OCI-M2 (cell line): ENCODE results near the gene ASPG.

Experiments
- DNase-seq: peaks from one replicate; lab custom pipeline; 2025; ENCODE audit not compliant: unreplicated experiment; lab: John Stamatoyannopoulos, UW

ASPG gene

DNA sequence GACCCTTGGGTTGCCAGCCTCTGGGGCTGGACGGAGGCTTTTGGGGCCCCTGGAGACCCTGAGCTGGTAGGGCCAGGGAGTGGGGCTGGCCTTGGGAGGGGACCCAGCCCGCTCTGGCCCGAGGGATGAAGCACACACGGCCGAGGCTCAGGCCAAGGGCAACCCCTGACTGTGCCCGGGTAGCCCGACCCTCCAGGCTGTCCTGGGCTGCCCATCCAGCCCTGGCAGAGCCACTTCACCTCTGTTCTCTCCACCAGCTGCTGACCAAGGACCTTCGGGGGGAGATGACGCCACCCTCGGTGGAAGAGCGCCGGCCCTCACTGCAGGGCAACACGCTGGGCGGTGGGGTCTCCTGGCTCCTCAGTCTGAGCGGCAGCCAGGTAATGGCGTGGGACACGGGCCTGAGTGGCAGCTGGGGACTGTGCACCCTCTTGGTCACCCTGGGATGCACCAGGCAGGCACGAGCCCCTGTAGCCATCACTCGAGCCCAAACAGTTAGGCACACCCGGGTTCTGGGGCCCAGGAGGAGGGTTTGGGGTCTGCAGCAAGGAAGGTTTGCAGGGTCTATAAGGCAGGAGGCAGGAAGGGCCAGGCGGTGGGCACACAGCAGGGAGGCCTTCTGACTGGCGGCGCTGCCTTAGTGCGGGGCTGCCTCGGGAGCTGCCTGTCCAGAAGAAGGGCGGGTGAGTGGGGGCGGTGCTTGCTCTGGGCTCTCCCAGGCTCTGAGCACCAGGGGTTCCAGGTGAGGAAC lies 19.7 kb downstream of the ASPG start:
- no peak for DNase-seq

DNA sequence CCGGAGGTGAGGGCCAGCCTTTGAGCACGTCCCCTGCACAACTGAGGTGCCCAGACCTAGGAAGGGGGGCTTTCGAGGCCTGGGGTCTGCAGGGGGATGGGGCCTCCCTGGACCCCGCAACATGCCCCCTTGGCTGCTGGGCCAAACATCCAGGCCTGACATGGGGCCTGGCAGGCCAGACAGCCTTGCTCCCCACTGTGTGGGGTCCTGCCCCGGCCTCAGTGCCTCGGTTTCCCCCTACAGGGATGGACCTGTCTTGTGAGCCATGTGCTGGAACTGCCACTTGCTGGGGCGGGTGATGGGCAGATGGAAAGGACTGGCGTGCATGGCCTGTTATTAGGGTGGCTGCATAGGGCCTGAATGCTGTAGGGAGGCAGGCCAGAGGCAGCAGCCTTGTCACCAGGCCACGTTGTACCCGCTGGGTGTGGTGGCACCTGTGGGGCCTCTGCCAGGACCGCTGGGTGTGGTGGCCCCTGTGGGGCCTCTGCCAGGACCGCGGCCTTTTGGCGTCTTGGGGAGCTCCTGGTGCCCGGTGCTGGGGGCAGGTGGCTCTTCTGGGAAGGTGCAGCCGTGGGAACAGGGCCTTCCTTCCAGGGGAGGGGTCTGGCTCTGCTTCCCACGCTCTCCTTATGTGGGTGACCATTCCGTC lies 20.4 kb downstream of the ASPG start:
- no peak for DNase-seq

DNA sequence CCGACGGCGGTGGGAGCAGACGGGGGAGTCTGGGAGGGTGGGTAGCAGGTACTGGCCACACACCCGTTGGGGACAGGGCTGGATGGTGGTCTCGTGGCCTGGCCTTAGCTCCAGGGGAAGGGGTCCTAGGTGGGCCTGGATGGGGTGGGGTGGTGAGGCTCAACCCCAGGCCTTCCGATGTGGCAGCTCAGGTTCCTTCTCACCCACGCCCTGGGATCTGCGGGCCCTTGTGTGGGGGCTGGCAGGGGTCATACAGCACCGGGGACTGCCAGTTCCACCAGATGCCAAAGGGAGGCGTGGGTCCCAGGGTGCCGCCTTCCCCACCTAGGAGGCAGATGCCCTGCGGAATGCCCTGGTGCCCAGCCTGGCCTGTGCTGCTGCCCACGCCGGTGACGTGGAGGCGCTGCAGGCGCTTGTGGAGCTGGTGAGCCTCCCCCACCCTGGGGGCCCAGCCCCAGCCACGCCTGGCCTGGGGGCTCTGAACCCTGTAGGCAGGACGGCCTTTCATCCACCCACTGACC lies 21.0 kb downstream of the ASPG start:
- DNase-seq, result no peak

DNA sequence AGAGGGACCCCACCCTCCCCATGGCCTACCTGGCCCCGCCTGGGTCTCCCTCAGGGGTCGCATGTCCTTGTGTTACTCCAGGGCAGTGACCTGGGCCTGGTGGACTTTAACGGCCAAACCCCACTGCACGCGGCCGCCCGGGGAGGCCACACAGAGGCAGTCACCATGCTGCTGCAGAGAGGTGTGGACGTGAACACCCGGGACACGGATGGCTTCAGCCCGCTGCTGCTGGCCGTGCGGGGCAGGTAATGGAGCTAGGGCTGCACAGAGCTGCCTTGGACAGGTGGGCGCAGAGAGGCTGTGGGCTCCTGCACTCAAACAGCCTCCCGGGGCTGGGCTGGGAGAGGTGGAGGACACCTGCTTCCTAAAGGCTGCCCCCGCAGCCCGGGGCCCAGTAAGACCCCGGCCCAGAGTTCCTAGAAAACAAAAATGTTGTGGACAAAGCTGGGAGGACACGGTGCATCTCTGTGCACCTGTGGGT lies 21.6 kb downstream of the ASPG start:
- DNase-seq, result no peak

DNA sequence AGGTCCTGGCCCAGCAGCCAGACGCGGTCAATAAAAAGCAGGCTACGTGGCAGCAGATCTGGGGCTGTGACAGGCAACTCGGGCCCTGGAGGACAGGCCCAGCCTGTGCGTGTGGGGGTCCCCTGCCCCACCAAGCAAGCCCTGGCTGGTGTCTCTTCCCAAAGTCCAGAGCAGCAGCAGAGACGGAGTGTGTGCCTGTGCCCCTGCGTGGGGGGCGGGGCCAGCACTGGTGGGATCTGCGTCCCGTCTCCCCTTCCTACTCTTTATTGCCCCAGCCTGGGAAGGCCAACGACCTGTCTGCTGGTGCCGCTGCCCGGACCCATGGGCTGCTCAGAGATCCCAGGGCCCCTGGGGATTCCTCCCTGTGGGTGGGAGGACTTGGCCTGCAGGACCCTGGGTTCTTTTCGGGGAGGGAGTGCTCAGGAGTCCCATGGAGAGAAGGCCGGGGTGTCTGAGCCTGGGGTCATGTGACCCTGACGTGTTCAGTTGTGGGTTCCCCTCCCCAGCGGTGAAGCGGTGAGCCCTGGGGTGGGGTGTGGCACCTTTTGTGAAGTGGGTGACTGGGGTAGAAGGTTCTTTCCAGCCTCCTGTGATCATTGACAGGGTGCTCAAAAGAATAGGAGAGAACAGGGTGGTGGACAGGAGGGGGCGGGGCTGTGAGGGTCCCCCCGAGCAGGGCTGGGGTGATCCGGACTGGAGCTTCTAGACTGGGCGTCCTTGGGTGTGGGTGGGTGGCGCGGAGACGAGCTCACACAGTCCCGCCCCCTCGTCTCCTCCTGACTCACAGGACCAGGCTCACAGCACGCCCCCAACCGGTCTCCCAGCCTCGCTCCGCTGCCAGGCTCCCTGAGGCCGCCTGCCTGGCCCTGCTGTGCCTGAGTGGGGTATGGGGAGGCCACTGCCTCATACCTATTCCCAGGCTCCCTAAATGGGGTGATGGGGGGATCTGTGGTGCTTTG lies 22.4 kb downstream of the ASPG start:
- DNase-seq, result no peak

DNA sequence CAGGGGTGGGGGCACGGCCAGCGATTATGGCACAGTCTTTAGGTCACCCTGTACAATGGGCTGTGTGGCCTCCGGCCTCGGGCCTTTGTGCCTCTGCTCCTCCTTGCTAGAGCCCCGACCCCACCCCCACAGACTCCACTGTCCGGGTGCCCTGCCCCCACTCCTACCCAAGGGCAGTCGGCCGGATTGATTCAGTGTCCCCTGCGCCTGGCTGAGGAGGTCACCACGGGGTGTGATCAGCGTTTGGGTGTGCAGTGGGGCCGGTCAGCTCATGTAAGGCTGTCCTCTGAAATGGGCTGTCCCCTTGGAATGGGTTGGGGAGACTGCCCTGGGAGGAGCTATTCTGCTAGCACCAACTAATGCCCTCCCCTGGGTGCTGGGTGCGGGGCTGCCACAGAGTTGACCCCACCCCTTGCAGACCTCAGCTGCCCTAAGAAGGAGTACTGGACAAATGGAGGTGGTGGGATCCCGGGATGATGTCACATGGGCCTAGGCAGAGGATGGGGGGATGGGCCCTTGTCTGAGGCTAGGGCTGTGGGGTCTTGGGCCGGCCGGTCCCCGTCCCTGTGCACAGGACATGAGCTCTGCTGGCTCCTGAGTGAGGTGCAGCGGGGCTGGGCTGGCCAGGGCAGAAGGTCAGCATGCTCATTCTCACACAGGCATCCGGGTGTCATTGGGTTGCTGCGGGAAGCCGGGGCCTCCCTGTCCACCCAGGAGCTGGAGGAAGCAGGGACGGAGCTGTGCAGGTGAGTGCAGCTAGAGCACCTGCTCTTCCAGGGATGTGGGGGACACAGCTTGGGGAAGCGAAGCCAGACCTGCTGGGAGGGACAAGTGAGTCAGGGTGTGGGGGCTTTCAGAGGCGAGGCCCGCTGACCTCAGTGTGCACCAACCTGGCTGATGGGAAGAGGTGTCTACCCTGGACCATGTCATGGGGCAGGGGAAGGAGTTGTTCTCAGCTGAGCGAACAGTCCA lies 23.4 kb downstream of the ASPG start:
- DNase-seq, result no peak

DNA sequence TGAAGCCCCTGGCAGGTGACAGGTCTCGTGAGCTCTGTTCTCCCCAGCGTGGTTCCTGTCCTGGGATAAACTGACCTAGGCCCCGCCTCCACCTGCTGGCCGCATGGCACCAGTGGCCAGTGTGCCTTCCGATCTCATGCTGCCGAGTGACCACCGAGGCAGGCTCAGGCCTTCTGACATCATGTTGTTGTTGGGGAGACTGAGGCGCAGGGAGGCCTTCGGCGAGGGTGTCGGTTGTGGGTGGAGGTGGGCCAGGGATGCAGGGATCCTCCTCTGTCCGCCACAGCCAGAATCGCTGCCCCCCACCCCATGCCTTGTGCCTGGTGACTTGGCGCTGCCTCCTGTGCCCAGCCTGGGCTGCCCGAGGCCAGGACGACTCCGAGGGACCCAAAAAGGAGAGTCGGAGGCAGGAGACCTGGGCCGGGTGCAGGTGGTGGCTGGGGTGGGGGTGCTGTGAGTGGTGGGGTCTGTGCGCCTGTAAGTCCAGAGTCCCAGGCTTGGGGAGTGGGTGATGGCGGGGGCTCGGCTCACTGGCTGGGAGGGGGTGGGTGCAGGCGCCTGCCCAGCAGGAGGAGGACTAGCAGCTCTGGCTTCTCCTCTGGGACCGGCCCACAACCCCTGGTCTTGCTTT lies 24.3 kb downstream of the ASPG start:
- no peak for DNase-seq

DNA sequence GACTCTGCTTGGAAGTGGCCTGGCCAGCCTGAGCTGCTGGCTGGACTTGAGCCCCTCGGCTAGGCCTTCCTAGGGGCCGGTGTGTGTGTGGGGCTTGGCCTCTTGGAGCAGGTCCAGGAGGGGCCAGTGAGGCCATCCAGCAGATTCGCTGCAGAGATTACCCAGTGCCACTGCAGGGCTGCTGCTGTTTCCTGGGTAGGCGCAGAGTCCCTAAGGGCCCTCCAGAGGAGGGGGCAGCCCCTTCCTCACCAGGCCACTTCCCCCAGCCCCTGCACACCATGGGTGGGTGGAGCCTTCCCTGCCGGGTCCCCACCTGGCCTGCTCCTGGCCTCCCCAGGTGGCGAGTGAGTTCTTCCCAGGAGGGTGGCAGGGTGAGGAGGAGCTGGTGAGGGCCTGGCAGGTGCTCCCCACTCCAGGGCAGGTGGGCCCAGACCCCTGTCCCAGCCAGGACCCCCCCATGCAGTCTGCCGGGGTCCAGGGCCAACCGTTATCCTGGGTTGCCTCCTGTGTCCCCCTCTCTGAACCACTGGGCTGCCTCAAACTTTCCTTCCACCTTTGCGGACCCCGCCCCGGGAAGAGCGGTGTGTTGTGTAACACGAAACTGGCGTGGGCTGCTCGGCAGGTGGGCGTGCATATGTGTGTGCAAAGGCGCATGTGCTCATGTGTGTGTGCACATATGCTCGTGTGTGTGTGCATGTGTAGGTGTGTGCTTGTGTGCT lies 25.1 kb downstream of the ASPG start:
- no peak for DNase-seq

DNA sequence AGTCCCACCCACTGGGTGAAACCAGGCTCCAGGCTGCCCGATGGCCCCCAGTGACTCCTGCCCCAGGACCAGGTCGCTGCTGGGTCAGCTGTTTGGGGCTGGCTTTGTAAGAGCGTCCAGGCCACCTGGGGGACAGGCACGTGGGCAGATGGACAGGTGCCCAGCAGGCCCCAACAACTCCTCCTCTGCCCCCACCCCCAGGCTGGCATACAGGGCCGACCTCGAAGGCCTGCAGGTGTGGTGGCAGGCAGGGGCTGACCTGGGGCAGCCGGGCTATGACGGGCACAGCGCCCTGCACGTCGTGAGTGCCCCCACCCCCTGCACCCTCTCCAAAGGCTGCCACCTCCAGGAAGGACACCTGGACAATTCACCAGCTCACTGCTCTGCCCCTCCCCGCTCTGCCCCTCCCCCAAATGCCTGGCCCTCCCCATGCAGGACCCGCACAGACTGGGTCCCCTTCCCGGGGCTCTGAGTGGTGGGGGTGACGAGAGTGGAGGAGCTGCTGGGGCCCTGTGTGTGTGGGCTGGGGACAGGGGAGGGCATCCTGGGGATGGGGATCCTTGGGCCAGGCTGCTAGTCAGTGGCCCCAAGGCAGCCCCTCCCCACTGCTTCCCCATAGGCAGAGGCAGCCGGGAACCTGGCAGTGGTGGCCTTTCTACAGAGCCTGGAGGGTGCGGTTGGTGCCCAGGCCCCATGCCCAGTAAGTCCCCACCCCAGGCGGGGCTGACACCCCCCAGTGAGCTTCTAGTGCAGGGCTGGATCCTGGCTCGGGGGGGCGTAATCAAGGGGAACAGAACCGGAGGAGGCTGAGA lies 26.0 kb downstream of the ASPG start:
- DNase-seq, result no peak

DNA sequence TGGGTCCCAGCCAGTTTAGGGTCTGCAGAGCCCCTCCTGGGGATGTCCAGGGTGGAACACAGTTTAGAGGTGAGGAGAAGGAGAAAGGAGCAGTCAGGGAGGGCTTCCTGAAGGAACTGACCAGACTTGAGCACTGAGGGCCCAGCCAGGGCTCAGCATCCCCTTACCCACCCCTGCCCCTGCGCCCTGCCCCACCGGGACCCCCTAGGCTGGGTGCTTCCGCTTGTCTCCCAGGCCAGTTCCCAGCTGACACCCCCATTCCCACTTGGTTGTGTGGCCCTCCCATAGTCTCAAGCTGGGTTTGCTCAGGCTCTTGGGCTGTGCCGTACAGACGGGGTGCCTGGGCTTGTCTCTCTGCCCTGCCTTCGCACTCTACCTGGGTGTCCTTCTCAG lies 26.6 kb downstream of the ASPG start:
- DNase-seq, result no peak

DNA sequence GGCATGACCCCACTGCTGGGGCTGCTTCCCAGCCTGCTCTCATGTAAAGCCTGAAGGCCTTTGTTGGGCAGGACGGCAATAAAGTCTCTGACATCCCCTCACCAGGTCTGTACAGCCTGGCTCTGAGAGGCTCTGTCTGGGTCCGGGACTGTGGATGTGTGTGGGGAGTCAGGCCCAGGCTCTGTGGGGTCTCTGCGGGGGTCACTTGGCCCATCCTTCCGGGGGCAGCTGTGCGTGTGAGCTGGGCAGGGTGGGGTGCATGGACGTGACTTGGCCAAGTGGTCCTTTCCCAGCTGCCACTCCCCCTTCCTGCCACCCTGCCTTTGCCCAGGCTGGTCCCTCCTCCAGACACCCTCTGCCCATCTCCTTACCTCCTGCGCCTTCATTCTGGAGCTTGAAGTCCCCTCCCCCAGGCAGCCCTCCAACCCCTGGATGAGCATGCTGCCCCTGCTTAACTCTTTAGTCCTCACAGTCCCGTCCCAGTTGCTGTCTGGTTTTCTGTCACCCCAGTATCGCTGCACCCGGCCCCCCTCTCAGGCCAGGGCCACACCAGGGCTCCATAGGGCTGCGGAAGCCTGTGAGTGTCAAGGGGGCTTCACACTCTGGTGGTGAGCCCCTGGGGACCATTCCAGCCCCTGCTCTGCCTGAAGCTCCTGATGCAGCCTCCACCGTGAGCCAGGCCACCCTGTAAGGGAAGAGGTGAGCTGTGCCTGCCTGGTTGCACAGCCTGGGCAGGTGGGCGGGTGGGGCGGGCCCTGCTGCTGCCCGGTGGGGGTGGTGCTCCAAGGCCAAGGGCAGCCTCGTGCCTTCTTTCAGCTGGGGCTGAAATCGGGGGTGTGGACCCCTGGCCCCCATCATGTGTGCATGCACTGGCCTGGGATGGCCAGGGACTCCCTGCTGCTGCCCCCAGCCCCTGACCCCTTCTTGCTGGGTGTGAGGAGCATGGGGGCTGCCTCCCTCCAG lies 27.4 kb downstream of the ASPG start:
- no peak for DNase-seq

DNA sequence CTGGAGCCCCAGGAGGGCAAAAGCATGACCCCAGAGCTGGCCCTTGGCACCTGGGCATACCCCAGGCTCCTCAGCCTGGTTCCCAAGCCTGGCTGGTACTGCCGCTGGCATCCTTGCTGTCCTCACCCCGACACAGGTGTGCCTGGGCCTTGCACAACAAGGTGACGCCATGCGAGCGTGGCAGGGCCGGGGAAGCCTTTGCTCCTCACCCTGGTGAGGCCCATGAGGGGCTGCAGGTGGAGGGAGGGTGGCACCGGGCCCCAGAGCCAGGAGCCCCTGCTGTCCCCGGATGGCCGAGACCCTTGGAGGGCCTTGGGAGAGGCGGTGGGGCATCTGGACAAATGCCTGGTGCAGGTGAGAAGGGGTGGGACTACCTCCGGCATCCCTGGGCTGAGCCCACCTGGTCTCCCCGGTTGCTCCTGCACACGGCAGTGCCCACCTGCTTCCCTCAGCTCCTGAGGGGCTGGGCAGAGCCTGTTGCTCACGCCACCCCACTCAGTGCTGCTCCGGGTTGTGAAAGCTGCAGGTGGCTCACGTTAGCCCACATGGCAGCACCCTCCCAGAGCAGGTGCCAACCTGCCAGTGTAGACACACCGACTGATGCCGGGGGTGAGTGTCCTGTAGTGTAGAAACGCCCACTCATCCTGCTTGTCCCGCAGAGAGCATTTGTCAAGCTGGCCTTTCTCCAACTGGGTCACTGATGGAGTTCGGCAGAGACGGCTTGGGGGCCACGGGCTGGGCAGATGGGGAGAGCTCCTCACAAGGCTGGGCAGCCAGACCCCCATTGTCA lies 28.3 kb downstream of the ASPG start:
- no peak for DNase-seq

DNA sequence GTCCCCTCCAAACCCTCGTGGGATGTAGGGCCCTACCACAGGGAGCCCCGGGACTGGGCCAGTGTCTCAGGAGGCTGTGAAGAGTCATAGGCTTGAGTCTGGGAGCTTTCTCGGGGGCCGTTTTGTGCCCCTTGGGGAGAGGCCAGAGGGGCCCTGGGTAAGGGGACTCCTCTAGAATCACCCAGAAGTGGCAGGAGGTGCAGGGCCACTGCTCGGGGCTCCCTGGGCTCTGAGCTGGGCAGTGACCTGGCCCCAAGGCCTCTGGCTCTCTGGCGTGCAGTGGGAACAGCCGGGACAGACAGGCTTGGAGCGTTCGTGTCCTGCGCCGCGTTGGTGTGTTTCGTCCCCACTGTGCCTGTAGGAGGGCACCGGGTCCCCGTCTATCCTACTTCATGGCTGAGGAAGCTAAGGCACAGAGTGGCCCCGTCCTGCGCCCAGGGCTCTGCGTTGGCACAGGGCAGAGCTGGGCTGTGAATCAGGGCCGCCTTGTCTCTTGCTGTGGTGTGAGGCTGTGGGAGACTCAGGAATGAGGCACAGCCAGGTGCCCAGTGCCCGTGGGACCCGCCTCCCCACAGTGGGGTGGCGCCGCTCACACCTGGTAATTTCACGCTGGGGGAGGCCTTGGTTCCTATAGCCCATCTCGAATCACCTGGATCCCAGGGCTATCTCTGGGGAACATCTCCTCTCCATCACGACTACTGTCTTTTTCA lies 29.1 kb downstream of the ASPG start:
- DNase-seq, result no peak

DNA sequence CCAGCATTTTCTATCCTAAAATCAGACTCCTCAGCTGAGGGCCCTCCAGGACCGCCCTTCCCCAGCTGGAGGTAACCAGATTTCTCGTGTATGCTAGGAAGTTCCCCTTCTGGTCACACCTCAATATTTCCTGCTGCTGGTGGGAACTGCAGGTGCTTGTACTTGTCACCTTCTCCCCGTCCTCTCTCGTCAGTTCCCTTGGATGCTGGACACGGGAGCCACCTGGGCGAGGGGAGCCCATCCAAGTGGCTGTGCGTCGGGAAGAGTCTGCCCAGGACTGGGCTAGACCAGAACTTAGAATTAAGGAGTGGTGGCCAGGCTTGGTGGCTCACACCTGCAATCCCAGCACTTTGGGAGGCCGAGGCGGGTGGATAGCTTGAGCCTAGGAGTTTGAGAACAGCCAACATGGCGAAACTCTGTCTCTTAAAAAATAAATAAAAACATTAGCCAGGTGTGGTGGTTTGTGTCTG lies 29.7 kb downstream of the ASPG start:
- no peak for DNase-seq

DNA sequence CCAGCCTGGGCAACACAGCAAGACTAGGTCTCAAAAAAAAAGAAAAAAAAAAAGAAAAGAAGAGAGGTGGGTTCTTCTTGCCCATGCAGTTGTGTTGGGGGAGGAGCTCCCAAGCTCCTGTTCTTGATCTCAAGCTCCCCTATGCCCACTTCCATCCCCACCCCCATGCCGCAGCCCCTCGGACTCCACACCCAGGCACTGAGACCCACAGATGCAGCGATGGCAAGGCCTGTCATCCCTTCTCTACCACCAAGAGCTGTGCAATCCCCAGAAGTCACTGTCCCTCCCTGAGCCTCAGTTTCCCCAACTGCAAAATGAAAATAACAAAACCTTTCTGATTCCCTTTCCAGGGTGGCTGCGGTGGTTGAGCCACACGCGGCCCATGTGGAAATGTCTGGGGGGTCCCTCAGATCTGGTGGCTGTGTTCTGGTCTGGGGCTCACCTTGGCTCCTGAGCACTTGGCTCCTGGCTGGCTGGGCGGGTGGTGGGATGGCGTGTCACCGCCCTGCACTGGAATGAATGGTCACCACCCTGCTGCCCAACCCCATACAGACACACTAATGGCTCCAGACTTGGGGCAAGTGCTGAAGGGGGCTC lies 30.3 kb downstream of the ASPG start:
- DNase-seq, result no peak
